HepG2 (cell line): ENCODE data around the gene HADH. TPM values are rescaled to one million over a fixed set of nuclear protein-coding genes. Genes with fewer than 3 reads are reported as not detected.
A peak's percentile ranks its signal among the peaks of the same experiment; 100 is the strongest.

Source experiments
- ATAC-seq: fragments of 200-7000 bp; cut with Tn5 transposase; 3 replicates; pipeline ENCODE4 v1.9.1; 2020; ENCODE audit warnings: mild to moderate bottlenecking, moderate library complexity
- BruUV-seq: library from RNA; stranded (reverse); fragments of 400-500 nt; replicated peaks from 2 replicates; lab custom pipeline; 2021; lab: Mats Ljungman, UMichigan
- CTCF ChIA-PET: fragments of 300-600 bp; formaldehyde crosslinking; extraction: SDS; loops from one replicate; lab custom pipeline; 2021; ENCODE audit warnings: low total read pairs, inconsistent platforms, low intra/inter-chr PET ratio; lab: Yijun Ruan, JAX
- POLR2A ChIA-PET: fragments of 350-600 bp; sonication (Branson Sonifier 250); formaldehyde crosslinking; loops from one replicate; lab custom pipeline; 2020; ENCODE audit warnings: antibody characterized with exemption, inconsistent platforms; lab: Yijun Ruan, JAX
- DNase-seq: peaks from one replicate; pipeline ENCODE4 v3.0.0-alpha.2; 2015; ENCODE audit warnings: low spot score
- FAIRE-seq: peaks from 3 replicates; lab custom pipeline; 2011; peaks lifted over from hg19 to GRCh38; lab: Jason Lieb, UNC
- H2AFZ ChIP-seq: one replicate; pipeline ENCODE4 v1.6.1; 2011; ENCODE audit warnings: low read length, inconsistent platforms
- H3K27ac ChIP-seq: fragments of 300-600 bp; 3 replicates; pipeline ENCODE4 v1.8.0; 2011; ENCODE audit warnings: mixed run types, mild to moderate bottlenecking, mixed read lengths, low read length, inconsistent platforms; ENCODE audit not compliant: insufficient read depth; ENCODE audit errors: extremely low read length
- H3K27me3 ChIP-seq, 2 experiments: fragments of 200-600 bp in 1 of 2; 2 replicates in 1 of 2; 3 replicates in 1 of 2; pipeline versions ENCODE4 v1.6.0 to v1.8.0; 2011; ENCODE audit warnings: low read length in 2 of 2, mild to moderate bottlenecking in 2 of 2, moderate library complexity in 2 of 2, inconsistent platforms in 1 of 2; ENCODE audit not compliant: insufficient read depth in 2 of 2, control insufficient read depth in 1 of 2
- H3K36me3 ChIP-seq, 2 experiments: fragments of 200-600 bp in 1 of 2; replicated peaks in 1 of 2; 2 replicates in 1 of 2; 3 replicates in 1 of 2; pipeline versions ENCODE4 v1.5.1 to v1.8.0; 2011; ENCODE audit warnings: low read length in 2 of 2, inconsistent platforms in 1 of 2; ENCODE audit not compliant: insufficient read depth in 2 of 2, control insufficient read depth in 1 of 2
- H3K4me1 ChIP-seq: 2 replicates; pipeline ENCODE4 v1.5.1; 2012; ENCODE audit warnings: low read length, inconsistent platforms; ENCODE audit not compliant: insufficient read depth
- H3K4me2 ChIP-seq: 2 replicates; pipeline ENCODE4 v1.6.0; 2011; ENCODE audit warnings: low read depth, low read length, inconsistent platforms
- H3K4me3 ChIP-seq, 3 experiments: fragments of 200-600 bp in 1 of 3; sonication (generic), shearing (Covaris generic) in 1 of 3; replicated peaks in 1 of 3; 2 replicates each; pipeline ENCODE4 v1.5.1; 2011 to 2016; ENCODE audit warnings: low read length in 3 of 3, inconsistent platforms in 2 of 3, low read depth in 2 of 3, mild to moderate bottlenecking in 2 of 3, control low read depth in 1 of 3, mixed read lengths in 1 of 3; ENCODE audit not compliant: insufficient read depth in 1 of 3
- H3K79me2 ChIP-seq: one replicate; pipeline ENCODE4 v1.6.1; 2011; ENCODE audit warnings: low read length, inconsistent platforms; ENCODE audit not compliant: insufficient read depth
- H3K9ac ChIP-seq: 2 replicates; pipeline ENCODE4 v1.6.0; 2011; ENCODE audit warnings: mild to moderate bottlenecking, low read depth, low read length, inconsistent platforms; ENCODE audit not compliant: insufficient read depth
- H3K9me3 ChIP-seq: 2 replicates; pipeline ENCODE4 v1.5.1; 2012; ENCODE audit warnings: mild to moderate bottlenecking, low read length
- H4K20me1 ChIP-seq: 2 replicates; pipeline ENCODE4 v1.6.0; 2011; ENCODE audit warnings: inconsistent platforms, mild to moderate bottlenecking, low read length, moderate library complexity; ENCODE audit not compliant: insufficient read depth
- ASH2L ChIP-seq: fragments of 300-600, 200-600 bp; sonication (generic); IDR thresholded peaks from 2 replicates; pipeline ENCODE4 v1.7.0; 2017; ENCODE audit warnings: low read depth, mild to moderate bottlenecking, moderate library complexity, mixed read lengths, low read length; ENCODE audit not compliant: insufficient read length
- CTCF ChIP-seq: sonication (generic); formaldehyde crosslinking; IDR thresholded peaks from 2 replicates; pipeline ENCODE4 v1.5.0; 2020; ENCODE audit warnings: mild to moderate bottlenecking, missing genetic modification reagents, moderate library complexity
- FOXC1 ChIP-seq: sonication (generic); formaldehyde crosslinking; IDR thresholded peaks from 2 replicates; pipeline ENCODE4 v1.8.0; 2022; ENCODE audit warnings: mild to moderate bottlenecking, missing genetic modification reagents, borderline replicate concordance
- GATAD2A ChIP-seq: IDR thresholded peaks from 2 replicates; pipeline ENCODE4 v1.6.1; 2016
- HCFC1 ChIP-seq: fragments of 150-350 bp; IDR thresholded peaks from 2 replicates; pipeline ENCODE4 v1.6.1; 2014; ENCODE audit warnings: low read depth, low read length
- HDAC2 ChIP-seq: sonication (generic); formaldehyde crosslinking; IDR thresholded peaks from 2 replicates; pipeline ENCODE4 v1.4.0; 2020; ENCODE audit warnings: missing genetic modification reagents
- HMG20A ChIP-seq: IDR thresholded peaks from 2 replicates; pipeline ENCODE4 v1.6.1; 2016; ENCODE audit warnings: borderline replicate concordance
- HNF4A ChIP-seq: sonication (generic); formaldehyde crosslinking; IDR thresholded peaks from 2 replicates; pipeline ENCODE4 v1.4.0; 2020; ENCODE audit warnings: missing genetic modification reagents
- HOXA3 ChIP-seq: sonication (generic); formaldehyde crosslinking; IDR thresholded peaks from 2 replicates; pipeline ENCODE4 v1.5.0; 2020; ENCODE audit warnings: missing genetic modification reagents
- RFXANK ChIP-seq: IDR thresholded peaks from 2 replicates; pipeline ENCODE4 v1.6.1; 2016
- SMC3 ChIP-seq: IDR thresholded peaks from 2 replicates; pipeline ENCODE4 v1.6.1; 2011; ENCODE audit warnings: low read length, improper control_type of control experiment
- STAG1 ChIP-seq: sonication (generic); formaldehyde crosslinking; IDR thresholded peaks from 2 replicates; pipeline ENCODE4 v1.4.0; 2020; ENCODE audit warnings: missing genetic modification reagents
- TCF12 ChIP-seq, 2 experiments: fragments of 450-650 bp in 1 of 2; sonication (generic) in 1 of 2; formaldehyde crosslinking in 1 of 2; IDR thresholded peaks; 2 replicates each; pipeline versions ENCODE4 v1.6.1 to v1.8.0; 2017 to 2022; ENCODE audit warnings: antibody characterized with exemption in 1 of 2, mild to moderate bottlenecking in 1 of 2, missing genetic modification reagents in 1 of 2, moderate library complexity in 1 of 2
- ZBTB10 ChIP-seq: sonication (generic); formaldehyde crosslinking; IDR thresholded peaks from 2 replicates; pipeline ENCODE4 v1.4.0; 2020; ENCODE audit warnings: missing genetic modification reagents, borderline replicate concordance
- ZBTB49 ChIP-seq: sonication (generic); formaldehyde crosslinking; IDR thresholded peaks from 2 replicates; pipeline ENCODE4 v1.4.0; 2020; ENCODE audit warnings: missing genetic modification reagents, borderline replicate concordance
- ZMAT5 ChIP-seq: sonication (generic); formaldehyde crosslinking; IDR thresholded peaks from 2 replicates; pipeline ENCODE4 v1.5.0; 2020; ENCODE audit warnings: mild to moderate bottlenecking, low read depth, missing genetic modification reagents, borderline replicate concordance
- ZNF121 ChIP-seq: sonication (generic); formaldehyde crosslinking; IDR thresholded peaks from 2 replicates; pipeline ENCODE4 v1.5.0; 2020; ENCODE audit warnings: mild to moderate bottlenecking, missing genetic modification reagents
- ZNF350 ChIP-seq: sonication (generic); formaldehyde crosslinking; IDR thresholded peaks from 2 replicates; pipeline ENCODE4 v1.4.0; 2020; ENCODE audit warnings: mild to moderate bottlenecking, low read depth, missing genetic modification reagents, borderline replicate concordance
- ZNF549 ChIP-seq: sonication (generic); formaldehyde crosslinking; IDR thresholded peaks from 2 replicates; pipeline ENCODE4 v1.5.0; 2020; ENCODE audit warnings: missing genetic modification reagents
- WGBS: methylation state at CpG from one replicate; pipeline ENCODE4 v1.1.6; 2017; ENCODE audit warnings: low lambda C conversion rate; 5-methylcytosine and 5-hydroxymethylcytosine counted together
- in situ Hi-C: cut with HindIII; loops from 2 replicates; pipeline ENCODE4 v1.10.0; 2017; ENCODE audit warnings: low pct_unique_long_range_greater_than_20kb; ENCODE audit not compliant: extremely low pct_ligation_motif_present
- intact Hi-C: fragments of 100-400 bp; cut with micrococcal nuclease; formaldehyde crosslinking; loops from one replicate; pipeline ENCODE4 v1.10.0; 2022; ENCODE audit not compliant: unreplicated experiment
- polyA plus RNA-seq, 8 experiments: library from polyadenylated mRNA; depleted of rRNA in 3 of 8; stranded (reverse) in 7 of 8; unstranded in 1 of 8; fragments of >200 nt; fragmentation: Illumina TruSeq in 4 of 8; extraction: Trizol in 4 of 8; gene quantifications; 2 replicates each; pipeline versions ENCODE4 v1.2.1 to v1.2.3, GENCODE V29; 2011 to 2016; ENCODE audit warnings: low read depth in 4 of 8, missing spikeins in 1 of 8, mixed read lengths in 1 of 8; ENCODE audit not compliant: insufficient read depth in 1 of 8
- total RNA-seq, 5 experiments: library from RNA; depleted of rRNA; stranded (reverse); fragments of >200 nt; fragmentation: Illumina TruSeq; extraction: Trizol; gene quantifications; 2 replicates each; pipeline ENCODE4 v1.2.3, GENCODE V29; 2016; ENCODE audit warnings: low read depth in 1 of 5

Gene HADH
- total and polyA plus RNA-seq, 2 of the 13 experiments (the other 11 are each of a cell fraction or from before 2014, with no cell fraction given), result 29.6 to 33.9 TPM

GRCh38 chr4:108030332-108030731, 40.6 kb downstream of the HADH start:
- Histone ChIP-seq H3K36me3 (peaks cover 4 to 33% of the 10 kb centered on the region in 2 experiments; a peak in 4 of 5 replicates), H3K4me2 (no peak overlapping the region), H2AFZ (no peak overlapping the region), H3K79me2 (no peaks in the 10 kb centered on the region), H3K27ac (no peak overlapping the region), H3K4me1 (no peaks in the 10 kb centered on the region), H3K4me3 (no peak overlapping the region), H3K27me3 (no peaks in the 10 kb centered on the region), H3K9ac (no peak overlapping the region), H3K9me3 (no peaks in the 10 kb centered on the region), H4K20me1 (no peaks in the 10 kb centered on the region)
- ATAC-seq, result peak; percentile 96
- in situ Hi-C loops (loop anchor here (25.0 kb wide), 1 partner anchor 457 kb away; no protein-coding TSS in a partner anchor), intact Hi-C loops (loop anchor here (1.0 to 5.0 kb wide), 3 partner anchors 151 to 542 kb away; no protein-coding TSS in a partner anchor)
- no TSS peak for BruUV-seq
- CTCF ChIA-PET, result interaction anchor here (1.1 to 1.9 kb wide), 2 partner anchors 151 to 542 kb away, joined by 5 to 15 read pairs; no protein-coding TSS in a partner anchor
- POLR2A ChIA-PET, result no interaction called here
- FAIRE-seq, result peak; percentile 56
- 83% methylated on average over 2 of the region's 2 CpGs for WGBS
- DNase-seq, result peak; percentile 30
- TF ChIP-seq HDAC2 (CRISPR knock-in tag) (no peak), FOXC1 (CRISPR knock-in tag) (no peak), GATAD2A (CRISPR knock-in tag) (no peak), ZNF350 (CRISPR knock-in tag) (no peak), ZBTB10 (CRISPR knock-in tag) (no peak), TCF12 (IDR thresholded peaks at IDR 0.05) (no peak), TCF12 (CRISPR knock-in tag; IDR thresholded peaks at IDR 0.05) (no peak), ASH2L (no peak), HCFC1 (no peak), CTCF (CRISPR knock-in tag) (peak; percentile 74), STAG1 (CRISPR knock-in tag) (peak; percentile 75), HOXA3 (no peak), ZMAT5 (CRISPR knock-in tag) (no peak), HMG20A (CRISPR knock-in tag) (no peak), HNF4A (CRISPR knock-in tag) (no peak), SMC3 (peak; percentile 82), ZBTB49 (CRISPR knock-in tag) (no peak), RFXANK (CRISPR knock-in tag) (no peak), ZNF121 (CRISPR knock-in tag) (no peak), ZNF549 (CRISPR knock-in tag) (no peak)
